Testis (tissue), 3 donors: Measurements from ENCODE around the gene MTUS2. TPM values are rescaled to one million over a fixed set of nuclear protein-coding genes. Genes with fewer than 3 reads are reported as not detected.

Experiments used
- DNase-seq: peaks from one replicate; pipeline ENCODE4 v3.0.0-alpha.2; 2019
- H3K27ac ChIP-seq, 2 donors: fragments of 200-600 bp; sonication (generic); one replicate each; pipeline ENCODE4 v1.5.1; 2019
- H3K27me3 ChIP-seq: fragments of 200-600 bp; sonication (generic); one replicate; pipeline ENCODE4 v1.5.1; 2019
- H3K36me3 ChIP-seq: fragments of 200-600 bp; sonication (generic); one replicate; pipeline ENCODE4 v1.5.1; 2017; ENCODE audit warnings: low read depth; ENCODE audit errors: missing control alignments
- H3K4me1 ChIP-seq: fragments of 200-600 bp; sonication (generic); one replicate; pipeline ENCODE4 v1.5.1; 2019
- H3K4me3 ChIP-seq, 2 donors: fragments of 200-600 bp; sonication (generic); one replicate each; pipeline ENCODE4 v1.5.1; 2017 to 2019
- H3K9me3 ChIP-seq: fragments of 200-600 bp; sonication (generic); one replicate; pipeline ENCODE4 v1.5.1; 2017
- CTCF ChIP-seq, 3 experiments: fragments of 450-650 bp in 2 of 3; fragments of 200-600 bp in 1 of 3; sonication (generic) in 1 of 3; IDR thresholded peaks; one replicate each; pipeline ENCODE4 v1.5.1; 2016 to 2019; ENCODE audit warnings: antibody characterized with exemption in 3 of 3, mild to moderate bottlenecking in 2 of 3, moderate library complexity in 1 of 3
- POLR2A ChIP-seq: fragments of 450-650 bp; IDR thresholded peaks from one replicate; pipeline ENCODE4 v1.6.1; 2017; ENCODE audit warnings: antibody characterized with exemption, mild to moderate bottlenecking, moderate library complexity
- WGBS, 2 donors: methylation state at CpG; one replicate each; pipeline ENCODE4 v1.1.5; 2018; 5-methylcytosine and 5-hydroxymethylcytosine counted together
- intact Hi-C: fragments of 100-400 bp; cut with DNase I; formaldehyde crosslinking; loops from one replicate; pipeline ENCODE4 v1.15.1; 2023; ENCODE audit warnings: low total_unique reads
- polyA plus RNA-seq: library from polyadenylated mRNA; stranded (reverse); fragments of 350-450 nt; fragmentation: Illumina TruSeq; extraction: RNeasy Lipid Tissue Mini Kit (QIAGEN cat#74804); gene quantifications from one replicate; pipeline ENCODE4 v1.2.3, GENCODE V29; 2014; ENCODE audit warnings: low read depth, low replicate concordance; ENCODE audit not compliant: insufficient read depth
- total RNA-seq, 2 donors: library from RNA; depleted of rRNA; stranded (reverse); fragments of >200 nt; gene quantifications; one replicate each; pipeline ENCODE4 v1.2.3, GENCODE V29; 2016

The MTUS2 gene
- total and polyA plus RNA-seq, 3 donors from 2014 or later: 2.1 to 9.2 (median 8.3) TPM

DNA sequence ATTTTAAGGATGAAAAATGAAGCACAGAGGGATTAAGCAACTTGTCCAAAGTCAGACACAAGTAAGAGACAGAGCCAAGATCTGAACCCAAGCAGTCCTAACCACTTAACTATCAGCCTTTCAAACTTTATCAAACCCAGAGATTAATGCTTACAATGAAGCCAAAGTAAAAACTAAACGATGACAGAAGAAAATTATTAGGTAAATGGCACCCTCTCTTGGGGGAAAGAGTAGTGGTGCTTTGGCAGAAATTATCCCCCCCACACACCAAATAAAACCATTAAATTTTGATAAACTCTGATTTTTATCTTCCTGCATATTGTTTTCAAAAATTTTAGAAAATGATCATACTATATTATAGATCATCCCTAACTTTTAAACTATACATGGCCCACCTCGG, 446.1 kb downstream of the MTUS2 start:
- Histone ChIP-seq H3K4me3 (no peak overlapping the region), H3K9me3 (no peaks in the 10 kb centered on the region), H3K36me3 (no peaks in the 10 kb centered on the region), H3K27me3 (no peaks in the 10 kb centered on the region), H3K4me1 (no peaks in the 10 kb centered on the region), H3K27ac (no peak overlapping the region)
- WGBS, 2 donors: 74 to 78% methylated on average over 2 of the region's 2 CpGs
- TF ChIP-seq CTCF (IDR thresholded peaks at IDR 0.05) (no peak), POLR2A (no peak)
- no peak for DNase-seq
- intact Hi-C loops: no loop called here

DNA sequence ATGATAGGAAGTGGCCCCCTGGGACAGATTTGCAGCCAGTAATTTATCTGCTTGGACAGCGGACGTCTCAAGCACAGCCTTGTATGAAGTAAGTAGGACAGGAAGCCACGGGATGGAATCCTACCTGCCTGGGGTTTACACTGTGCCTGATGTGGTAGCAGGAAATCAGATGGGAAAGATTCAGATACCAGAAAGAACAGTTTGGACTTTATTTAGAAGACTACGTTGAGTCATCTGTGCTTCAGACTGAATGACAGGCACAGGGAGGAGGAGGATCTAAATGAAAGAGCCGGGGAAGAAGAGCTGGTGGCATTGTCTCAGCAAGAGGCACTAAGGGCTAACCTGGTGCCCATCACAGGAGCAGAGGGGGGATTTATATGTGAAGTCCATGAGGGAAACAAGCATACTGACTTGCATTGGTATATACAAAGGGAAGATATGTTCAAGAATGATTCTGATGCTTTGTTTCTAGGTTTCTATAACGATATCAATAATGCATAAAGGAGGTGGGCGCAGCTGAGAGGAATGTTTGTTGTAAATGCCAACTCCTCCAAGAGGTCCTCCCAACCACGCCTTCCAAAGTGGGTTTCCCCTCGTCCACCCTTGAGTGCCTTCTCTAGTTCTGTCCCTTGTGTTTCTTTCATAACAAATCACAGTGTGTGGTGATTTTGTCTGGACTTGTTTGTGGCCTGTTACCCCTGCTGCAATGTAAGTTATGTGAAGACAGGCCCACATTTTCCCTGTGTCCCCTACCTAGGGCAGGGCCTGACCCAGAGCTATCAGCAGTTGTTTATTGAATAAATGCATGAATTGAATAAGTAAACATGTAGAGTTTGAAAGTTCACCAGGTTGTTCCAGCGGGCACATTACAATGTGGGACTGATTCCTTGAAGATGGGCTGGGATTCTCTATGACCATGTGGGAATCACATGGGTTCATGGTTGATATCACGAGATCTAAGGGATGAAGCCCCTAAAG, 446.9 kb downstream of the MTUS2 start:
- Histone ChIP-seq H3K4me3 (no peak overlapping the region), H3K27ac (no peak overlapping the region), H3K36me3 (no peaks in the 10 kb centered on the region), H3K9me3 (no peaks in the 10 kb centered on the region), H3K27me3 (no peaks in the 10 kb centered on the region), H3K4me1 (no peaks in the 10 kb centered on the region)
- intact Hi-C loops: no loop called here
- WGBS, 2 donors: 81 to 83% methylated on average over 11 of the region's 11 CpGs
- no peak for TF ChIP-seq CTCF (IDR thresholded peaks at IDR 0.05)
- no peak for TF ChIP-seq POLR2A
- DNase-seq: no peak

- Histone ChIP-seq H3K9me3 (no peaks in the 10 kb centered on the region), H3K27me3 (no peaks in the 10 kb centered on the region), H3K4me3 (no peak overlapping the region), H3K27ac (no peak overlapping the region), H3K36me3 (no peaks in the 10 kb centered on the region), H3K4me1 (no peaks in the 10 kb centered on the region)
- 80 to 88% methylated on average over 12 to 15 of the region's 15 CpGs for WGBS, 2 donors
- TF ChIP-seq CTCF (IDR thresholded peaks at IDR 0.05) (no peak), POLR2A (no peak)
- intact Hi-C loops: no loop called here
- DNase-seq: no peak
Observed at GRCh38 chr13:29270271-29270985, 450.3 kb downstream of the MTUS2 start.

- intact Hi-C loops: no loop called here
- H3K36me3 ChIP-seq: no peaks in the 10 kb centered on the region
- TF ChIP-seq POLR2A: no peak
- TF ChIP-seq CTCF (IDR thresholded peaks at IDR 0.05): no peak
- DNase-seq: no peak
- H3K27me3 ChIP-seq: no peaks in the 10 kb centered on the region
- WGBS, 2 donors: 65% methylated on average over 3 of the region's 3 CpGs
- H3K4me1 ChIP-seq: no peaks in the 10 kb centered on the region
- no peak overlapping the region for H3K4me3 ChIP-seq
- H3K27ac ChIP-seq: no peak overlapping the region
- H3K9me3 ChIP-seq: no peaks in the 10 kb centered on the region
Observed at GRCh38 chr13:29271606-29272005, 451.5 kb downstream of the MTUS2 start.
